ENCODE measurements around the gene GALNTL6.

Gene GALNTL6

DNA sequence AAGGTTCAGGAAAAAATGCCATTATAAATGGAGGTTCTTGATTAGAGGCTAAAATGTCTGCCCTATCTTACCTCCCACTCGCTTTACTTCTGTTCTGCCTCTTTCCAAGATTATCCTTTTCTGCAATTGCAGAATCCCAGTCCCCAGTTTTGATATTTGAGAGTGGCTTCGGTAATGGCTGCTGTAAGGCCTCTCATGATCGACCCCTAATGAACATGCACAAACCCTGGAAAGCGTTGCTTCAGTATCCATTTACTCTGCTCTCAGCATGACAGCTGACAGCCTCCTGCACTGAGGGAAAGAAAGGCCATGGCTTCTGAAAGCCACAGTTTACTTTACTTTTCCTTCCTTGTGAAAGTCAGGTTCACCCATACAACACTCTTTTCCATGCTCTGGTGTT lies 1030.0 kb downstream of the GALNTL6 start:
- TF ChIP-seq, protein P1, sequence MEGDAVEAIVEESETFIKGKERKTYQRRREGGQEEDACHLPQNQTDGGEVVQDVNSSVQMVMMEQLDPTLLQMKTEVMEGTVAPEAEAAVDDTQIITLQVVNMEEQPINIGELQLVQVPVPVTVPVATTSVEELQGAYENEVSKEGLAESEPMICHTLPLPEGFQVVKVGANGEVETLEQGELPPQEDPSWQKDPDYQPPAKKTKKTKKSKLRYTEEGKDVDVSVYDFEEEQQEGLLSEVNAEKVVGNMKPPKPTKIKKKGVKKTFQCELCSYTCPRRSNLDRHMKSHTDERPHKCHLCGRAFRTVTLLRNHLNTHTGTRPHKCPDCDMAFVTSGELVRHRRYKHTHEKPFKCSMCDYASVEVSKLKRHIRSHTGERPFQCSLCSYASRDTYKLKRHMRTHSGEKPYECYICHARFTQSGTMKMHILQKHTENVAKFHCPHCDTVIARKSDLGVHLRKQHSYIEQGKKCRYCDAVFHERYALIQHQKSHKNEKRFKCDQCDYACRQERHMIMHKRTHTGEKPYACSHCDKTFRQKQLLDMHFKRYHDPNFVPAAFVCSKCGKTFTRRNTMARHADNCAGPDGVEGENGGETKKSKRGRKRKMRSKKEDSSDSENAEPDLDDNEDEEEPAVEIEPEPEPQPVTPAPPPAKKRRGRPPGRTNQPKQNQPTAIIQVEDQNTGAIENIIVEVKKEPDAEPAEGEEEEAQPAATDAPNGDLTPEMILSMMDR (IDR thresholded peaks at IDR 0.05; ENCODE audit: borderline replicate concordance, insufficient read depth, low read depth, low read length) = no peak
- no peak overlapping the region for H3K4me3 ChIP-seq (ENCODE audit: low read depth, low read length)

DNA sequence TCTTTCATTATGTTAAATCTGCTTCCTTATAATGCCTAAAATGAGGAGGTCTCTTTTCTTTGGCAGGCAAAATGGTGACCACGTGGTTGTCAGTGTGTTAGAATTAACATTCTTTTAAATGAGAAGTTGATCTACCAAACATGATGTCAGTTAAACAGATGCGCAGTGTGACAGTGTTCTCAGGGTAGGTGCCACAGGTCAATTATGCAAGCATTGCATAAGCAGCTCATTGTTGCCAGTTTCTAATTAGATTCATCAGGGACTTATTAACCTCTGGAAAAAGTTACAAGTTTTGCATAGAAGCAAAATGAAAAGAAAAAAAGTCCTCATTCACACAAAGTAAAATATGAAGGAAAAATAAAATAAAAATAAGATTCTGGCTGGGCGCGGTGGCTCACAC lies 1031.4 kb downstream of the GALNTL6 start:
- TF ChIP-seq, protein P1 (IDR thresholded peaks at IDR 0.05; ENCODE audit: borderline replicate concordance, insufficient read depth, low read depth, low read length) = no peak
- H3K4me3 ChIP-seq (ENCODE audit: low read depth, low read length) = no peak overlapping the region

DNA sequence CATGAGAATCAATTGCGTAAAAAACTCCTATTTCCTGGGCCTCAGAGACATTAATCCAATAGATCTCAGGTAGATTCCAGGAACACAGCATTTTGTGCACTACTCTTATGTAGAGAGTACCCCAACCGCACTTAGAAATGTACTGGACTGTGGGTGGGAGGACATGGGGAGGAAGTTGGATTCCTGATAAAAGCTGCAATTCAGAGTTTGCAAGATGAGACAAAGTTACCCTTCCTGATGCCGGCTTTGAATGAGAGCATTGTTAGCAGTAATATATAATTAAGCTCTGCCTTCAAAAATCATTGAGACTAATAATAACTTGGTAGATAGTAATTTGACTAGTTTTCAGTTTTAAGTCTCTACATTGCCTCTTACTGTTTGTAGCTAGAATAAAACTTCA lies 1032.1 kb downstream of the GALNTL6 start:
- TF ChIP-seq, protein P1 (IDR thresholded peaks at IDR 0.05; ENCODE audit: borderline replicate concordance, insufficient read depth, low read depth, low read length) = no peak
- no peak overlapping the region for H3K4me3 ChIP-seq (ENCODE audit: low read depth, low read length)

DNA sequence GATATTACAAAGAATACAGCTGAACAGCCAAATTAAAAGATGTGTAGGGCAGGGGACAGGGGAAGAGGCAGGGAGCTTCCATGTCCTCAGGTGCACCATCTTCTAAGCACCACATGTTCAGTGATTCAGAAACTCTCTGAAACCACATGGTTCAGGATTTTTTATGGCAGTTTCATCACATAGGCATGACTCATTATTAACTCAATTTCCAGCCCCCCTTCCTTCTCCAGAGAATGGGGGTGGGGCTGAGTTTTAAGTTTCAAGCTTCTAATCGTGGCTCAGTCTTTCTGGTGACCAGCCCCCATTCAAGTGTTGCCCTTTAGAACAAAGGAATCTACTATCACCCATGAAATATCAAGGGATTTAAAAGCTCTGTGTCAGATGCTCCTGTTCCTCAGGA lies 1037.6 kb downstream of the GALNTL6 start:
- TF ChIP-seq, protein P1 (IDR thresholded peaks at IDR 0.05; ENCODE audit: borderline replicate concordance, insufficient read depth, low read depth, low read length) = no peak
- no peak overlapping the region for H3K4me3 ChIP-seq (ENCODE audit: low read depth, low read length)

DNA sequence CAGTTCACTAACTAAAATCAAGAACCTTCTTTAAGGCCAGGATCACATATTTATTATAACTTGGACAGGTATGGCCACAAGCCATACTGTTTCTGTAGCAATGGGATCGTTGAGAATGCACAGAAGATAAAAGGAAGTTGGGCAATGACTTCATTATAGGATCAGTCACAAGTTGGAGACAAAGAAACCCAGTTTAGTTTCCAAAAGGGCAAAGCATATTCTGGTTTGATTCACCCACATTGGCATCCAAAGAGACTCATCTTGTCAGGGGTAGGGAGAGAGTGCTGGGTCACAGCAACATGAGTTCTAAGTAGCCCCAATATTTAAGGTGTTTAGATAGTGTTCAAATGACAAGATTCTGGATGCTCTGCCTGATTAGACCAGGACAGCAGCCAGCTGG lies 1038.3 kb downstream of the GALNTL6 start:
- H3K4me3 ChIP-seq (ENCODE audit: low read depth, low read length) = no peak overlapping the region
- TF ChIP-seq, protein P1 (IDR thresholded peaks at IDR 0.05; ENCODE audit: borderline replicate concordance, insufficient read depth, low read depth, low read length) = no peak

DNA sequence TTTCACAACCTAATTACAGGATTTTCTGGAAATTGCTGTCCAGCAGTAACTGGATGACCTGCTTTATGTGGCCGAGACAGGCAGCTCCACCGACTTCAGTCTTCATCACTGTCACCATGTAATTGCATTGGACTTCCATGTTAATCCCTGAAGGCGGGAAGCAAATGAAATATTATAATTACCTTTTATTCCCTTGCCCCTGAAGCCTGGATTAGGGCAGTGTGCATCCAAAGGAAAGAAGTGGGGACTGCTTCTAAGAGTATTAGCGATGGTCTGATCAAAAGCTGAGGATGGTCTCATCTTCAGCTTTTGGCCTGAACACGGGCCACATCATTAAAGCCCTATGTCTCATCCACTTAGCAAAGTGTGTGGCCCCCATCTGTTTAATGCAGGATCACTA lies 1043.8 kb downstream of the GALNTL6 start:
- TF ChIP-seq, protein P1 (IDR thresholded peaks at IDR 0.05; ENCODE audit: borderline replicate concordance, insufficient read depth, low read depth, low read length) = no peak
- H3K4me3 ChIP-seq (ENCODE audit: low read depth, low read length) = no peak overlapping the region

DNA sequence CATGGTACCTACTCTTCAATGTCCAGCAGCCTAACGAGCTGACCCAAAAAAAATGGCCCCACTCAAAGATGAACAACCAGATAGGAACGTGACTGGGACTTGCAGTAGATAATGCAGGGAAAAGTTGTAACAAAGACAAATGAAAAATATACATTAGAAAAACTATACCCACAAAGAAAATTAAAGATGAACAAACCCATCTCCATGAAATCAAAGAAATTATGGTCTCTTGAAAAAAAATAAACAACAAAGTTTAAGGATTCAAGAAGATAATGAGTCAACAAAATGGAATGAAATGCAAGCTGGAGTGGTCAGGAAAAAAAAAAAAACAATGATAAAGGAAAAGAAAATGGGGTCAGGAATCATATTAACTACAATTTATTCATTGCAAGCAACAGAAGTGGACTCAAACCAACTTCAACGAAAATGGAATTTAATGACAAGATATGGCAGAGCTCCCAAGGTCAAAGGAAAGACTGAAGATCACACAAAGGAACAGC lies 1045.6 kb downstream of the GALNTL6 start:
- TF ChIP-seq, protein P1 (IDR thresholded peaks at IDR 0.05; ENCODE audit: borderline replicate concordance, insufficient read depth, low read depth, low read length) = no peak
- no peak overlapping the region for H3K4me3 ChIP-seq (ENCODE audit: low read depth, low read length)
